GM12891 (cell line): Measurements from ENCODE around the gene SPNS3.

ENCODE experiments used
- DNase-seq: peaks from one replicate; pipeline ENCODE4 v3.0.0; 2011; ENCODE audit warnings: low spot score; ENCODE audit not compliant: insufficient read length
- FAIRE-seq: peaks from 2 replicates; lab custom pipeline; 2011; peaks lifted over from hg19 to GRCh38; lab: Jason Lieb, UNC
- PAX5 ChIP-seq: IDR thresholded peaks from 2 replicates; pipeline ENCODE4 v1.6.1; 2011; ENCODE audit warnings: low read length, moderate library complexity, mild to moderate bottlenecking; ENCODE audit not compliant: insufficient read depth, severe bottlenecking
- POLR2A ChIP-seq: IDR thresholded peaks from 2 replicates; pipeline ENCODE4 v1.6.1; 2011; ENCODE audit warnings: low read depth, low read length, control low read depth
- POLR2AphosphoS5 ChIP-seq: IDR thresholded peaks from 2 replicates; pipeline ENCODE4 v1.6.1; 2011; ENCODE audit warnings: low read depth, low read length, control low read depth
- POU2F2 ChIP-seq: IDR thresholded peaks from 2 replicates; pipeline ENCODE4 v1.6.1; 2011; ENCODE audit warnings: low read depth, mild to moderate bottlenecking, control low read depth, low read length, moderate library complexity
- SPI1 ChIP-seq: IDR thresholded peaks from 2 replicates; pipeline ENCODE4 v1.6.1; 2011; ENCODE audit warnings: low read depth, low read length, control low read depth
- TAF1 ChIP-seq: IDR thresholded peaks from 2 replicates; pipeline ENCODE4 v1.6.1; 2011; ENCODE audit warnings: low read depth, low read length, control low read depth

The SPNS3 gene

GRCh38 chr17:4405699-4406098, 28.0 kb upstream of the SPNS3 start:
- DNase-seq (no peak), FAIRE-seq (no peak)
- no peak for TF ChIP-seq PAX5
- TF ChIP-seq TAF1, result no peak
- TF ChIP-seq POLR2A, result no peak
- no peak for TF ChIP-seq POU2F2
- no peak for TF ChIP-seq SPI1
- no peak for TF ChIP-seq POLR2AphosphoS5

GRCh38 chr17:4406386-4406785, 27.4 kb upstream of the SPNS3 start:
- no peak for TF ChIP-seq POLR2A
- TF ChIP-seq TAF1, result no peak
- no peak for TF ChIP-seq SPI1
- no peak for TF ChIP-seq PAX5
- TF ChIP-seq POLR2AphosphoS5, result no peak
- no peak for TF ChIP-seq POU2F2
- DNase-seq (no peak), FAIRE-seq (no peak)

GRCh38 chr17:4407216-4407615, 26.5 kb upstream of the SPNS3 start:
- FAIRE-seq (peak; percentile 9), DNase-seq (no peak)
- no peak for TF ChIP-seq POLR2A

GRCh38 chr17:4407851-4408250, 25.9 kb upstream of the SPNS3 start:
- peak; percentile 41 for FAIRE-seq
- TF ChIP-seq TAF1 (no peak), SPI1 (no peak), POLR2AphosphoS5 (no peak), PAX5 (no peak), POLR2A (no peak), POU2F2 (no peak)
- no peak for DNase-seq

- TF ChIP-seq PAX5 (no peak), TAF1 (no peak), POLR2AphosphoS5 (no peak), SPI1 (no peak), POLR2A (no peak), POU2F2 (no peak)
- FAIRE-seq (peak; percentile 28), DNase-seq (no peak)
Measured at GRCh38 chr17:4409659-4410058, 24.1 kb upstream of the SPNS3 start.

GRCh38 chr17:4411201-4411600, 22.5 kb upstream of the SPNS3 start:
- no peak for FAIRE-seq
- DNase-seq, result no peak
- no peak for TF ChIP-seq POU2F2
- no peak for TF ChIP-seq SPI1
- TF ChIP-seq POLR2A, result no peak
- no peak for TF ChIP-seq TAF1
- no peak for TF ChIP-seq POLR2AphosphoS5
- no peak for TF ChIP-seq PAX5

GRCh38 chr17:4412933-4413831, 20.6 kb upstream of the SPNS3 start:
- peak; percentile 93 for FAIRE-seq
- TF ChIP-seq SPI1, result peak; percentile 60; the same call in 1 of the 2 replicates
- TF ChIP-seq POU2F2, result peak; percentile 21; the same call in 1 of the 2 replicates
- TF ChIP-seq POLR2A, result no peak
- DNase-seq, result peak; percentile 79

GRCh38 chr17:4417129-4417667, 16.5 kb upstream of the SPNS3 start:
- no peak for FAIRE-seq
- TF ChIP-seq TAF1 (no peak), PAX5 (no peak), SPI1 (peak; percentile 67)
- no peak for DNase-seq

- peak; percentile 98 for FAIRE-seq
- TF ChIP-seq TAF1, result no peak
- TF ChIP-seq POLR2A, result no peak
- no peak for TF ChIP-seq POLR2AphosphoS5
- no peak for TF ChIP-seq SPI1
- TF ChIP-seq PAX5, result no peak
- TF ChIP-seq POU2F2, result no peak
Measured at GRCh38 chr17:4420692-4421131, 13.0 kb upstream of the SPNS3 start.

GRCh38 chr17:4422864-4423263, 10.9 kb upstream of the SPNS3 start:
- TF ChIP-seq POLR2A, result no peak
- TF ChIP-seq POU2F2, result no peak
- TF ChIP-seq TAF1, result no peak
- TF ChIP-seq PAX5, result no peak
- TF ChIP-seq SPI1, result no peak
- no peak for TF ChIP-seq POLR2AphosphoS5
- DNase-seq (no peak), FAIRE-seq (no peak)

More at GRCh38 chr17:4420692-4421131, 13.0 kb upstream of the SPNS3 start:
- peak; percentile 68 for DNase-seq
